ENCODE results near the gene LMBRD2. TPM values are rescaled to one million over a fixed set of nuclear protein-coding genes. Genes with fewer than 3 reads are reported as not detected.
"Not testable (repeated sequence)": the region's sequence is repeated elsewhere in the genome, so short reads cannot be mapped to it uniquely, and the experiment has no call there.

Gene LMBRD2
- total and polyA plus RNA-seq, 9 of the 15 experiments (the other 6 are each of a cell fraction or from before 2014, with no cell fraction given) = 2.1 to 24.2 (median 10.6) TPM

DNA sequence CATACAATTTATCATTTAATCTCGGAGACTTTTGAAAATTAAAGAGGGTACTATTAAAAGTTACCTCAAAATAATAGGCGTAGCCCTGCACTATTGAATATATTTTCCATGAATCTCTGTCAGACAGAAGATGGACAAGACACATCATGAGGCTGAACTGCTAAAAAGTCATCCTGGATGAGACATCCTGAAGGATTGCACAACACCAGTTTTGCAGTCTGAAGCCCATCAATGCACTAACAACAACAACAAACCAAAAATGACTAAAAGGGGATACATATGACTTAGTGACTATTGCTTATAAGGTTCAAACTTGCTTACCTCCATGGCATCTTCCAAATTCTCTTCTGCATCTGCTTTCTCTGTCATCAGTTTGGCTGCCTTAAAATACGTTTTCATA lies 15.7 kb downstream of the LMBRD2 start:
- intact Hi-C loops (cut with micrococcal nuclease) (no loop called here), in situ Hi-C loops (cut with MboI) (no loop called here)
- Histone ChIP-seq H3K4me1 (replicated peaks in 1 of 2; ENCODE audit: control insufficient read depth in 2 of 2, insufficient read depth in 2 of 2, low read length in 2 of 2) (peaks cover 0 to 3% of the 10 kb centered on the region in 2 experiments; a peak in 1 of 5 replicates), H3K9me1 (ENCODE audit: control insufficient read depth, insufficient read depth, low read length) (no peaks in the 10 kb centered on the region), H3K36me3 (ENCODE audit: control insufficient read depth, insufficient read depth, low read length) (peaks cover 13% of the 10 kb centered on the region; the same call in 1 of the 3 replicates), H3K27ac (ENCODE audit: extremely low read depth, low read depth, low read length) (no peak overlapping the region), H3K27me3 (ENCODE audit: control insufficient read depth in 2 of 2, insufficient read depth in 2 of 2, low read length in 2 of 2) (no peaks in the 10 kb centered on the region), H3K9ac (ENCODE audit: insufficient read depth in 1 of 2, low read depth in 2 of 2, low read length in 2 of 2) (no peak overlapping the region), H4K20me1 (replicated peaks; ENCODE audit: control insufficient read depth, insufficient read depth, low read length) (no peaks in the 10 kb centered on the region), H3K79me2 (ENCODE audit: control insufficient read depth, insufficient read depth, low read length) (no peaks in the 10 kb centered on the region), H2AFZ (ENCODE audit: low read depth, low read length) (no peak overlapping the region), H3K4me2 (ENCODE audit: insufficient read depth, low read length) (no peak overlapping the region), H3K9me3 (replicated peaks; ENCODE audit: control insufficient read depth, insufficient read depth, low read depth, low read length) (peaks cover 2% of the 10 kb centered on the region; the same call in 1 of the 2 replicates), H3K4me3 (no peak overlapping the region)
- 67% methylated on average over 3 of the region's 3 CpGs for WGBS (ENCODE audit: insufficient coverage, low coverage, missing lambda C conversion rate)
- ATAC-seq (no peak), FAIRE-seq (no peak), DNase-seq (ENCODE audit: extremely low read depth in 1 of 4, low spot score in 3 of 4) (no peak)
- ChIA-PET CTCF (ENCODE audit: low intra/inter-chr PET ratio) (no interaction called here), POLR2A (no interaction called here)
- BruUV-seq (replicated peaks) = no TSS peak
- no peak for TF ChIP-seq PHB2 (IDR thresholded peaks at IDR 0.05; ENCODE audit: low read depth)
- no peak for TF ChIP-seq CEBPG (CRISPR knock-in tag; IDR thresholded peaks at IDR 0.05)
- peak; percentile 30 to 73; a peak in 2 of 4 replicates for TF ChIP-seq CEBPG (tag; conservative IDR thresholded peaks at IDR 0.05 in 1 of 2, IDR thresholded peaks at IDR 0.05 in 1 of 2)
- TF ChIP-seq CEBPB (tag; IDR thresholded peaks at IDR 0.05) = peak; percentile 86

DNA sequence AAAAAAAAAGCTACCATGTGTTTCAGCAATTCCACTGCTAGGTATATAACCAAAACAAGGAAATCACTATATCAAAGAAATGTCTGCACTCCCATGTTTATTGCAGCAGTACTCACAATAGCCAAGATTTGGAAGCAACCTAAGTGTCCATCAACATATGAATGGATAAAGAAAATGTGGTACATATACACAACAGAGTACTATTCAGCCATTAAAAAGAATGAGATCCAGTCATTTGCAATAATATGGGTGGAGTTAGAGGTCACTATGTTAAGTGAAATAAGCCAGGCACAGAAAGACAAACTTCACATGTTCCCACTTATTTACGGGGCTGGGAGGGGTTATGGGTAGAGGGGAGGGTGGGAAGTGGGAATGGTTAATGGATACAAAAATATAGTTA lies 18.7 kb downstream of the LMBRD2 start:
- H3K27me3 ChIP-seq (ENCODE audit: control insufficient read depth in 2 of 2, insufficient read depth in 2 of 2, low read length in 2 of 2); intact Hi-C loops (cut with micrococcal nuclease); H3K79me2 ChIP-seq (ENCODE audit: control insufficient read depth, insufficient read depth, low read length); POLR2A ChIA-PET; H3K4me1 ChIP-seq (replicated peaks in 1 of 2; ENCODE audit: control insufficient read depth in 2 of 2, insufficient read depth in 2 of 2, low read length in 2 of 2); in situ Hi-C loops (cut with MboI); ATAC-seq; H4K20me1 ChIP-seq (replicated peaks; ENCODE audit: control insufficient read depth, insufficient read depth, low read length); H3K4me3 ChIP-seq; H3K9me1 ChIP-seq (ENCODE audit: control insufficient read depth, insufficient read depth, low read length); H3K27ac ChIP-seq (ENCODE audit: extremely low read depth, low read depth, low read length); BruUV-seq (replicated peaks); H2AFZ ChIP-seq (ENCODE audit: low read depth, low read length); H3K9ac ChIP-seq (ENCODE audit: insufficient read depth in 1 of 2, low read depth in 2 of 2, low read length in 2 of 2); FAIRE-seq; H3K36me3 ChIP-seq (ENCODE audit: control insufficient read depth, insufficient read depth, low read length); CTCF ChIA-PET (ENCODE audit: low intra/inter-chr PET ratio); H3K9me3 ChIP-seq (replicated peaks; ENCODE audit: control insufficient read depth, insufficient read depth, low read depth, low read length); DNase-seq (ENCODE audit: extremely low read depth in 1 of 4, low spot score in 3 of 4); H3K4me2 ChIP-seq (ENCODE audit: insufficient read depth, low read length): not testable (repeated sequence)
- WGBS (ENCODE audit: insufficient coverage, low coverage, missing lambda C conversion rate) = 88% methylated on average over 1 of the region's 1 CpG
